GM12878 (cell line): ENCODE results near the gene CADPS. TPM values are rescaled to one million over a fixed set of nuclear protein-coding genes. Genes with fewer than 3 reads are reported as not detected.

ENCODE experiments used
- ATAC-seq: fragments of 200-7000 bp; cut with Tn5 transposase; 3 replicates; pipeline ENCODE4 v1.9.1; 2020; ENCODE audit warnings: mild to moderate bottlenecking, moderate library complexity
- BruUV-seq: library from RNA; stranded (reverse); fragments of 400-500 nt; replicated peaks from 2 replicates; lab custom pipeline; 2021; lab: Mats Ljungman, UMichigan
- CTCF ChIA-PET: fragments of 300-600 bp; sonication (Branson Sonifier 250); formaldehyde crosslinking; extraction: SDS; loops from one replicate; lab custom pipeline; 2021; ENCODE audit warnings: inconsistent platforms; lab: Yijun Ruan, JAX
- POLR2A ChIA-PET: fragments of 350-600 bp; formaldehyde crosslinking; extraction: SDS; loops from one replicate; lab custom pipeline; 2021; ENCODE audit warnings: inconsistent platforms; lab: Charles Lee
- RAD21 ChIA-PET: fragments of 300-600 bp; sonication (Branson Sonifier 250); formaldehyde crosslinking; loops from one replicate; lab custom pipeline; 2023; ENCODE audit warnings: antibody characterized with exemption; ENCODE audit not compliant: unreplicated experiment; lab: Charles Lee
- SMC1A ChIA-PET: fragments of 300-600 bp; sonication (Branson Sonifier 250); formaldehyde crosslinking; loops from one replicate; lab custom pipeline; 2023; ENCODE audit not compliant: unreplicated experiment, uncharacterized antibody; lab: Charles Lee
- DNase-seq: peaks from one replicate; pipeline ENCODE4 v3.0.0-alpha.2; 2011; ENCODE audit warnings: low read depth, low spot score
- FAIRE-seq: peaks from 3 replicates; lab custom pipeline; 2011; peaks lifted over from hg19 to GRCh38; lab: Jason Lieb, UNC
- H2AFZ ChIP-seq: 2 replicates; pipeline ENCODE4 v1.6.0; 2011; ENCODE audit warnings: low read depth, low read length, control low read depth; ENCODE audit not compliant: control insufficient read depth
- H3K27ac ChIP-seq: 2 replicates; pipeline ENCODE4 v1.5.1; 2011; ENCODE audit warnings: control low read depth; ENCODE audit not compliant: control insufficient read depth, insufficient read depth
- H3K27me3 ChIP-seq, 2 experiments: replicated peaks in 1 of 2; 2 replicates each; pipeline versions ENCODE4 v1.6.0 to v1.6.1; 2011; ENCODE audit warnings: low read length in 1 of 2; ENCODE audit not compliant: control insufficient read depth in 2 of 2, insufficient read depth in 2 of 2
- H3K36me3 ChIP-seq, 2 experiments: 2 replicates each; pipeline ENCODE4 v1.5.1; 2011; ENCODE audit warnings: low read length in 1 of 2; ENCODE audit not compliant: control insufficient read depth in 2 of 2, insufficient read depth in 2 of 2
- H3K4me1 ChIP-seq: 2 replicates; pipeline ENCODE4 v1.6.1; 2011; ENCODE audit warnings: mild to moderate bottlenecking, low read length, moderate library complexity, mixed read lengths; ENCODE audit not compliant: control insufficient read depth, insufficient read depth
- H3K4me2 ChIP-seq: 2 replicates; pipeline ENCODE4 v1.6.0; 2011; ENCODE audit warnings: control low read depth; ENCODE audit not compliant: control insufficient read depth, insufficient read depth
- H3K4me3 ChIP-seq: fragments of 200-600 bp; sonication (generic); 2 replicates; pipeline ENCODE4 v1.5.1; 2016
- H3K79me2 ChIP-seq: 2 replicates; pipeline ENCODE4 v1.6.0; 2011; ENCODE audit warnings: low read length; ENCODE audit not compliant: control insufficient read depth, insufficient read depth
- H3K9ac ChIP-seq: 2 replicates; pipeline ENCODE4 v1.8.0; 2011; ENCODE audit warnings: low read length, control low read depth, mixed read lengths; ENCODE audit not compliant: control insufficient read depth, insufficient read depth
- H3K9me3 ChIP-seq: replicated peaks from 3 replicates; pipeline ENCODE4 v1.5.1; 2011; ENCODE audit warnings: mild to moderate bottlenecking, low read length; ENCODE audit not compliant: control insufficient read depth, insufficient read depth
- H4K20me1 ChIP-seq: 2 replicates; pipeline ENCODE4 v1.6.0; 2011; ENCODE audit not compliant: control insufficient read depth, insufficient read depth
- NBN ChIP-seq: fragments of 450-650 bp; IDR thresholded peaks from 2 replicates; pipeline ENCODE4 v1.6.1; 2016
- NR2F1 ChIP-seq: fragments of 450-650 bp; conservative IDR thresholded peaks from 2 replicates; pipeline ENCODE4 v1.6.1; 2017; ENCODE audit warnings: mild to moderate bottlenecking
- POLR2AphosphoS2 ChIP-seq: IDR thresholded peaks from 2 replicates; pipeline ENCODE4 v1.6.1; 2011; ENCODE audit warnings: low read depth, mild to moderate bottlenecking, low read length, improper control_type of control experiment, moderate library complexity
- SIX5 ChIP-seq: IDR thresholded peaks from 2 replicates; pipeline ENCODE4 v1.6.1; 2011; ENCODE audit warnings: mild to moderate bottlenecking, low read depth, low read length, moderate library complexity; ENCODE audit not compliant: severe bottlenecking
- TCF3 ChIP-seq: IDR thresholded peaks from 2 replicates; pipeline ENCODE4 v1.6.1; 2012; ENCODE audit warnings: low read depth, mild to moderate bottlenecking, low read length, borderline replicate concordance; ENCODE audit not compliant: insufficient read depth
- WGBS: methylation state at CpG from one replicate; pipeline ENCODE4 v1.1.6; 2016; ENCODE audit warnings: low lambda C conversion rate; ENCODE audit not compliant: insufficient replicate concordance, insufficient coverage; ENCODE audit errors: missing lambda C conversion rate; 5-methylcytosine and 5-hydroxymethylcytosine counted together
- in situ Hi-C: fragments of 300-500 bp; cut with MboI; formaldehyde crosslinking; loops from 9 replicates; pipeline ENCODE4 v1.14.3; 2018; ENCODE audit warnings: mixed read lengths
- intact Hi-C: fragments of 100-400 bp; cut with micrococcal nuclease; formaldehyde crosslinking; loops from one replicate; pipeline ENCODE4 v1.14.2; 2022; ENCODE audit not compliant: unreplicated experiment
- polyA plus RNA-seq, 11 experiments: library from polyadenylated mRNA; depleted of rRNA in 4 of 11; unstranded in 6 of 11; stranded (reverse) in 5 of 11; fragments of >200 nt; fragmentation: Nextera tagmentation in 4 of 11; fragmentation: Illumina TruSeq in 1 of 11; extraction: Ambion mirVana in 4 of 11; extraction: Trizol in 1 of 11; gene quantifications; 1 replicate in 1 of 11; 2 replicates in 10 of 11; pipeline versions ENCODE4 v1.2.1 to v1.2.3, GENCODE V29; 2011 to 2016; ENCODE audit warnings: inconsistent platforms in 2 of 11, missing spikeins in 2 of 11, low read depth in 1 of 11
- total RNA-seq, 4 experiments: library from RNA; depleted of rRNA in 3 of 4; stranded (reverse); fragments of >200 nt in 3 of 4; fragmentation: Illumina TruSeq in 1 of 4; extraction: Trizol in 1 of 4; gene quantifications; 2 replicates each; pipeline versions ENCODE4 v1.2.1 to v1.2.3, GENCODE V29; 2013 to 2021
- TF ChIP-seq, protein P1 (sequence below): IDR thresholded peaks from 2 replicates; pipeline ENCODE4 v1.6.1; 2012; ENCODE audit warnings: improper control_type of control experiment, low read depth, low read length; ENCODE audit not compliant: insufficient replicate concordance
- TF ChIP-seq, protein P2 (sequence below), 3 experiments: IDR thresholded peaks in 2 of 3; conservative IDR thresholded peaks in 1 of 3; 2 replicates each; pipeline ENCODE4 v1.5.1; 2011; ENCODE audit warnings: low read depth in 3 of 3, low read length in 3 of 3, mild to moderate bottlenecking in 3 of 3, control low read depth in 2 of 3, moderate library complexity in 2 of 3, inconsistent platforms in 1 of 3, mixed read lengths in 1 of 3; ENCODE audit not compliant: control insufficient read depth in 2 of 3, insufficient read depth in 1 of 3; ENCODE audit errors: extremely low read depth in 1 of 3
- TF ChIP-seq, protein P3 (sequence below): fragments of 450-650 bp; formaldehyde crosslinking; IDR thresholded peaks from 2 replicates; pipeline ENCODE4 v1.4.0; 2020; ENCODE audit warnings: mild to moderate bottlenecking, moderate library complexity

Gene CADPS
- total and polyA plus RNA-seq, 10 of the 15 experiments (the other 5 are each of a cell fraction or from before 2014, with no cell fraction given), result 0.20 TPM; not detected in 9

DNA sequence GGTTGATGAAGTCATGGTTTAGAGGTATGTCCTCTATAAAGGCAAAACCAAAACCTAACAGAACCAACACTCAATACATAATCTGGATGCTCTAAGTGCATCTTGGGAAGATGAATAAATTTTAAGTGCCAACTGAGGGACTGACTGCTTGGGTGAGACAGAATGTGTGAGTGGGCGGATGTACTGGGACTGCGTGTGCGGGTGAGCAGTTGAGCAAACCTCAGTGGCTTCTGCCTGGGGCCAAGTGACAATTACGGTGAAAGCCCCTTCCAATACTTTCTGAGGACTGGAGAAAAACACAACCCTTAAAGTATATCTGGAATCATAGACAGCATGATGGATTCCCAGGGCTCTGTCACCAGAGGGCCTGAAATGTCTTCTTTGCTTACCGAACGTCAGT, 421.8 kb downstream of the CADPS start (continued):
- TF ChIP-seq, protein P1, sequence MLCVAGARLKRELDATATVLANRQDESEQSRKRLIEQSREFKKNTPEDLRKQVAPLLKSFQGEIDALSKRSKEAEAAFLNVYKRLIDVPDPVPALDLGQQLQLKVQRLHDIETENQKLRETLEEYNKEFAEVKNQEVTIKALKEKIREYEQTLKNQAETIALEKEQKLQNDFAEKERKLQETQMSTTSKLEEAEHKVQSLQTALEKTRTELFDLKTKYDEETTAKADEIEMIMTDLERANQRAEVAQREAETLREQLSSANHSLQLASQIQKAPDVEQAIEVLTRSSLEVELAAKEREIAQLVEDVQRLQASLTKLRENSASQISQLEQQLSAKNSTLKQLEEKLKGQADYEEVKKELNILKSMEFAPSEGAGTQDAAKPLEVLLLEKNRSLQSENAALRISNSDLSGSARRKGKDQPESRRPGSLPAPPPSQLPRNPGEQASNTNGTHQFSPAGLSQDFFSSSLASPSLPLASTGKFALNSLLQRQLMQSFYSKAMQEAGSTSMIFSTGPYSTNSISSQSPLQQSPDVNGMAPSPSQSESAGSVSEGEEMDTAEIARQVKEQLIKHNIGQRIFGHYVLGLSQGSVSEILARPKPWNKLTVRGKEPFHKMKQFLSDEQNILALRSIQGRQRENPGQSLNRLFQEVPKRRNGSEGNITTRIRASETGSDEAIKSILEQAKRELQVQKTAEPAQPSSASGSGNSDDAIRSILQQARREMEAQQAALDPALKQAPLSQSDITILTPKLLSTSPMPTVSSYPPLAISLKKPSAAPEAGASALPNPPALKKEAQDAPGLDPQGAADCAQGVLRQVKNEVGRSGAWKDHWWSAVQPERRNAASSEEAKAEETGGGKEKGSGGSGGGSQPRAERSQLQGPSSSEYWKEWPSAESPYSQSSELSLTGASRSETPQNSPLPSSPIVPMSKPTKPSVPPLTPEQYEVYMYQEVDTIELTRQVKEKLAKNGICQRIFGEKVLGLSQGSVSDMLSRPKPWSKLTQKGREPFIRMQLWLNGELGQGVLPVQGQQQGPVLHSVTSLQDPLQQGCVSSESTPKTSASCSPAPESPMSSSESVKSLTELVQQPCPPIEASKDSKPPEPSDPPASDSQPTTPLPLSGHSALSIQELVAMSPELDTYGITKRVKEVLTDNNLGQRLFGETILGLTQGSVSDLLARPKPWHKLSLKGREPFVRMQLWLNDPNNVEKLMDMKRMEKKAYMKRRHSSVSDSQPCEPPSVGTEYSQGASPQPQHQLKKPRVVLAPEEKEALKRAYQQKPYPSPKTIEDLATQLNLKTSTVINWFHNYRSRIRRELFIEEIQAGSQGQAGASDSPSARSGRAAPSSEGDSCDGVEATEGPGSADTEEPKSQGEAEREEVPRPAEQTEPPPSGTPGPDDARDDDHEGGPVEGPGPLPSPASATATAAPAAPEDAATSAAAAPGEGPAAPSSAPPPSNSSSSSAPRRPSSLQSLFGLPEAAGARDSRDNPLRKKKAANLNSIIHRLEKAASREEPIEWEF, result no peak
- TF ChIP-seq NR2F1, result no peak

DNA sequence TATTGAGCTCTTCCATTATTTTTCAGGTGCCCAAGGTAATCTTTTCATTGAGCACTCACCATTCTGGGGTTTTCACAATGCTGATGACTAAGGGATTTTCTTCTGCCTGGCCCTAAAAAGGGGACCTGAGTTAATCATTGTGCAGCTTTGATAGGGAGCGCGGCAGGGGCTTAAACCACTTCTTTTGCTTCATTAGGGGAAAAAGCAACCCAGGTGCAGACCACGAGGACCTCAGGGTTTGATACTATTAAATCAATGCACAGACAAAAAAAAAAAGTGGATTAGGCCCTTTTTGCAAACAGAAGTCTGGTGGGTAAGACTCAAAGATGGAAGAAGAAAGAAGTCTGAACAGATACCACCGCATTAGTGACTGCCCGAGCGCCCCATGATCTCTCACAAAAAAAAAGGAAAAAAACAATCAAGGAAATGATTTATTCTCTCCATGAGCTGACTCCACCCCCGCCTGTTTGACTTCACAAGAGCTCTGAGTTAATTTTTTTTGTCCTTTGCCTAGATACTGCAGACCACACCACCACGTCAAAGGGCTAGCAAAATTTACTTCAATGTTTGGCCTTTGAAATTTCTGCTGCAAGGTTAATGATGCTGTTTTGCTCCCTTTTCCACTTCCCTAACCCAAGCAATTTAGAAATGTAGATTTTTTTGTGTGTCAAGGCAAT, 423.9 kb downstream of the CADPS start:
- CTCF ChIA-PET, result interaction anchor here (0.6 kb wide), 1 partner anchor 159 kb away, joined by 3 read pairs; no protein-coding TSS in a partner anchor
- in situ Hi-C loops, result no loop called here
- DNase-seq, result no peak
- TF ChIP-seq POLR2AphosphoS2, result no peak
- TF ChIP-seq, protein P2, sequence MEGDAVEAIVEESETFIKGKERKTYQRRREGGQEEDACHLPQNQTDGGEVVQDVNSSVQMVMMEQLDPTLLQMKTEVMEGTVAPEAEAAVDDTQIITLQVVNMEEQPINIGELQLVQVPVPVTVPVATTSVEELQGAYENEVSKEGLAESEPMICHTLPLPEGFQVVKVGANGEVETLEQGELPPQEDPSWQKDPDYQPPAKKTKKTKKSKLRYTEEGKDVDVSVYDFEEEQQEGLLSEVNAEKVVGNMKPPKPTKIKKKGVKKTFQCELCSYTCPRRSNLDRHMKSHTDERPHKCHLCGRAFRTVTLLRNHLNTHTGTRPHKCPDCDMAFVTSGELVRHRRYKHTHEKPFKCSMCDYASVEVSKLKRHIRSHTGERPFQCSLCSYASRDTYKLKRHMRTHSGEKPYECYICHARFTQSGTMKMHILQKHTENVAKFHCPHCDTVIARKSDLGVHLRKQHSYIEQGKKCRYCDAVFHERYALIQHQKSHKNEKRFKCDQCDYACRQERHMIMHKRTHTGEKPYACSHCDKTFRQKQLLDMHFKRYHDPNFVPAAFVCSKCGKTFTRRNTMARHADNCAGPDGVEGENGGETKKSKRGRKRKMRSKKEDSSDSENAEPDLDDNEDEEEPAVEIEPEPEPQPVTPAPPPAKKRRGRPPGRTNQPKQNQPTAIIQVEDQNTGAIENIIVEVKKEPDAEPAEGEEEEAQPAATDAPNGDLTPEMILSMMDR (IDR thresholded peaks at IDR 0.05 in 2 of 3, conservative IDR thresholded peaks at IDR 0.05 in 1 of 3; ENCODE audit: control insufficient read depth in 2 of 3, extremely low read depth in 1 of 3, insufficient read depth in 1 of 3, low read depth in 3 of 3, low read length in 3 of 3), result no peak
- TF ChIP-seq NBN, result no peak
- TF ChIP-seq, protein P3, sequence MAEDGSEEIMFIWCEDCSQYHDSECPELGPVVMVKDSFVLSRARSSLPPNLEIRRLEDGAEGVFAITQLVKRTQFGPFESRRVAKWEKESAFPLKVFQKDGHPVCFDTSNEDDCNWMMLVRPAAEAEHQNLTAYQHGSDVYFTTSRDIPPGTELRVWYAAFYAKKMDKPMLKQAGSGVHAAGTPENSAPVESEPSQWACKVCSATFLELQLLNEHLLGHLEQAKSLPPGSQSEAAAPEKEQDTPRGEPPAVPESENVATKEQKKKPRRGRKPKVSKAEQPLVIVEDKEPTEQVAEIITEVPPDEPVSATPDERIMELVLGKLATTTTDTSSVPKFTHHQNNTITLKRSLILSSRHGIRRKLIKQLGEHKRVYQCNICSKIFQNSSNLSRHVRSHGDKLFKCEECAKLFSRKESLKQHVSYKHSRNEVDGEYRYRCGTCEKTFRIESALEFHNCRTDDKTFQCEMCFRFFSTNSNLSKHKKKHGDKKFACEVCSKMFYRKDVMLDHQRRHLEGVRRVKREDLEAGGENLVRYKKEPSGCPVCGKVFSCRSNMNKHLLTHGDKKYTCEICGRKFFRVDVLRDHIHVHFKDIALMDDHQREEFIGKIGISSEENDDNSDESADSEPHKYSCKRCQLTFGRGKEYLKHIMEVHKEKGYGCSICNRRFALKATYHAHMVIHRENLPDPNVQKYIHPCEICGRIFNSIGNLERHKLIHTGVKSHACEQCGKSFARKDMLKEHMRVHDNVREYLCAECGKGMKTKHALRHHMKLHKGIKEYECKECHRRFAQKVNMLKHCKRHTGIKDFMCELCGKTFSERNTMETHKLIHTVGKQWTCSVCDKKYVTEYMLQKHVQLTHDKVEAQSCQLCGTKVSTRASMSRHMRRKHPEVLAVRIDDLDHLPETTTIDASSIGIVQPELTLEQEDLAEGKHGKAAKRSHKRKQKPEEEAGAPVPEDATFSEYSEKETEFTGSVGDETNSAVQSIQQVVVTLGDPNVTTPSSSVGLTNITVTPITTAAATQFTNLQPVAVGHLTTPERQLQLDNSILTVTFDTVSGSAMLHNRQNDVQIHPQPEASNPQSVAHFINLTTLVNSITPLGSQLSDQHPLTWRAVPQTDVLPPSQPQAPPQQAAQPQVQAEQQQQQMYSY, result no peak
- no peak for TF ChIP-seq SIX5
- no peak for TF ChIP-seq TCF3

More for the DNA sequence above, 423.9 kb downstream of the CADPS start:
- intact Hi-C loops, result no loop called here
- Histone ChIP-seq H3K27me3 (no peaks in the 10 kb centered on the region; a peak in 1 of 4 replicates), H3K27ac (no peak overlapping the region), H3K4me1 (no peaks in the 10 kb centered on the region), H3K4me2 (no peak overlapping the region), H3K9me3 (no peaks in the 10 kb centered on the region), H3K79me2 (no peaks in the 10 kb centered on the region), H2AFZ (no peak overlapping the region), H3K36me3 (no peaks in the 10 kb centered on the region), H3K9ac (no peak overlapping the region), H3K4me3 (no peak overlapping the region), H4K20me1 (no peaks in the 10 kb centered on the region)
- FAIRE-seq, result no peak
- WGBS, result 30% methylated on average over 8 of the region's 8 CpGs
- SMC1A ChIA-PET, result no interaction called here
- RAD21 ChIA-PET, result no interaction called here
- POLR2A ChIA-PET, result interaction anchor here (0.5 kb wide), 1 partner anchor 35 kb away, joined by 3 read pairs; no protein-coding TSS in a partner anchor
- BruUV-seq, result no TSS peak
- no peak for ATAC-seq
